K562 (cell line): ENCODE data around the gene PALLD. TPM values are rescaled to one million over a fixed set of nuclear protein-coding genes. Genes with fewer than 3 reads are reported as not detected.

Source experiments
- C11orf30 ChIP-seq: fragments of 450-650 bp; IDR thresholded peaks from 2 replicates; pipeline ENCODE4 v1.6.1; 2016; ENCODE audit warnings: low read depth, mild to moderate bottlenecking
- MGA ChIP-seq: fragments of 450-650 bp; IDR thresholded peaks from 2 replicates; pipeline ENCODE4 v1.6.1; 2016; ENCODE audit warnings: mild to moderate bottlenecking, moderate library complexity
- MTF1 ChIP-seq: fragments of 250-450 bp; sonication (Bioruptor Pico); IDR thresholded peaks from 2 replicates; pipeline ENCODE4 v1.9.0; 2021; ENCODE audit warnings: moderate library complexity, mild to moderate bottlenecking, inconsistent platforms, borderline replicate concordance
- NFYB ChIP-seq: IDR thresholded peaks from 2 replicates; pipeline ENCODE4 v1.6.1; 2011; ENCODE audit warnings: mild to moderate bottlenecking, moderate library complexity; ENCODE audit not compliant: insufficient read length; ENCODE audit errors: extremely low read depth
- PRPF4 ChIP-seq: fragments of 200-400 bp; formaldehyde crosslinking; IDR thresholded peaks from one replicate; pipeline ENCODE4 v1.6.1; 2017; ENCODE audit warnings: low read length, low read depth, mild to moderate bottlenecking; ENCODE audit not compliant: insufficient read depth, poor library complexity, severe bottlenecking
- RBM17 ChIP-seq: fragments of 200-400 bp; formaldehyde crosslinking; IDR thresholded peaks from 2 replicates; pipeline ENCODE4 v1.6.1; 2017; ENCODE audit warnings: low read depth, mild to moderate bottlenecking, low read length, borderline replicate concordance
- RNF2 ChIP-seq: sonication (generic); IDR thresholded peaks from 2 replicates; pipeline ENCODE4 v1.6.1; 2016
- ZBTB17 ChIP-seq: fragments of 450-650 bp; formaldehyde crosslinking; IDR thresholded peaks from 2 replicates; pipeline ENCODE4 v1.4.0; 2020; ENCODE audit warnings: mild to moderate bottlenecking
- ZNF175 ChIP-seq: fragments of 200-800 bp; sonication (Bioruptor generic); IDR thresholded peaks from 2 replicates; pipeline ENCODE4 v1.6.1; 2016; ENCODE audit warnings: low read depth, mild to moderate bottlenecking, missing genetic modification characterization, missing compliant biosample characterization
- polyA plus RNA-seq, 8 experiments: library from polyadenylated mRNA; depleted of rRNA in 4 of 8; stranded (reverse) in 5 of 8; unstranded in 3 of 8; fragments of >200 nt; fragmentation: Nextera tagmentation in 2 of 8; fragmentation: Illumina TruSeq in 1 of 8; extraction: Ambion mirVana in 2 of 8; extraction: Trizol in 1 of 8; gene quantifications; 2 replicates each; pipeline versions ENCODE4 v1.2.1 to v1.2.3, GENCODE V29; 2011 to 2014; ENCODE audit warnings: inconsistent platforms in 1 of 8, missing spikeins in 1 of 8
- total RNA-seq, 7 experiments: library from RNA; depleted of rRNA in 6 of 7; stranded (reverse); fragments of >200 nt in 6 of 7; fragmentation: Illumina TruSeq in 2 of 7; extraction: Trizol in 2 of 7; gene quantifications; 2 replicates each; pipeline versions ENCODE4 v1.2.1 to v1.2.3, GENCODE V29; 2011 to 2021; ENCODE audit warnings: low replicate concordance in 1 of 7

PALLD gene
- total and polyA plus RNA-seq, 9 of the 15 experiments (the other 6 are each of a cell fraction or from before 2014, with no cell fraction given) = 0.01 to 0.35 (median 0.06) TPM; not detected in 3

DNA sequence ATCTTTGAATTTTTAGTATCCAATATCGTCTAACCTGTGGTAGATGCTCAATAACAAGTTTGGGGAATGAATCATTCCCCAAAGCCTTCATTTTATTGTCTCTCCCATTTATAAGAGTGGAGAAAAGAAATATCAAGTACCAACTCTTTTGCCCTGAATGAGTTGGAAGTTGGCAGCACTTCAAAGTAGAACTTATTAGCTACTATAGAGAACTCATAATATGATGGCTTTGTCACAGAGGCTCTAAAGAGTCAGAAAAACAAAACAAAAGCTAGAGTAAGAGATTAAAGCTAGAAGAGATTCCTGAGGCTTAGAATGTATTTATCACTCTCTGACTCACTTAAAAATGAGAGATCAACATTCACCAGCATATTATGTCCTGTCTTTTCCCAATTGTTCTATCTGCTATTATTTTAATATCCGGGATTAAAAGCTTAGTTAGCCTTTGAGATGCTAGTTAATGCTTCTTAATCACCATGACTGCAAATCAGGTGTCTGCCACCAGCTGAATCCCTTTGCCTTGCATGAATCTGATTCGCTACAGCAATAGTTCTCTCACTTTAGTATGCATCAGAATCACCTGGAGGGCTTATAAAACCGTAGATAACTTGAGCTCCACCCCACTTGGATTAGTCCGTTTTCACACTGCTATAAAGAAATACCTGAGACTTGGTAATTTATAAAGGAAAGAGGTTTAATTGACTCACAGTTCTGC lies 77.9 kb downstream of the PALLD start (continued):
- TF ChIP-seq MGA (no peak), NFYB (no peak), PRPF4 (no peak), C11orf30 (no peak), ZNF175 (CRISPR knock-in tag) (no peak), RBM17 (no peak), MTF1 (CRISPR knock-in tag) (no peak), ZBTB17 (CRISPR knock-in tag) (no peak), RNF2 (no peak)
